Measurements from ENCODE around the gene PKLR.

PKLR gene

GRCh38 chr1:155285063-155285462 is 16.2 kb downstream of the PKLR start:
- no peak for DNase-seq (ENCODE audit: low read depth in 3 of 3)

GRCh38 chr1:155284476-155284875 is 16.8 kb downstream of the PKLR start:
- no peak for DNase-seq (ENCODE audit: low read depth in 3 of 3)

GRCh38 chr1:155282488-155283091 is 18.6 kb downstream of the PKLR start:
- no peak for DNase-seq (ENCODE audit: low read depth in 3 of 3)

GRCh38 chr1:155279268-155279667 is 22.0 kb downstream of the PKLR start:
- DNase-seq (ENCODE audit: low read depth in 3 of 3) = no peak

DNA sequence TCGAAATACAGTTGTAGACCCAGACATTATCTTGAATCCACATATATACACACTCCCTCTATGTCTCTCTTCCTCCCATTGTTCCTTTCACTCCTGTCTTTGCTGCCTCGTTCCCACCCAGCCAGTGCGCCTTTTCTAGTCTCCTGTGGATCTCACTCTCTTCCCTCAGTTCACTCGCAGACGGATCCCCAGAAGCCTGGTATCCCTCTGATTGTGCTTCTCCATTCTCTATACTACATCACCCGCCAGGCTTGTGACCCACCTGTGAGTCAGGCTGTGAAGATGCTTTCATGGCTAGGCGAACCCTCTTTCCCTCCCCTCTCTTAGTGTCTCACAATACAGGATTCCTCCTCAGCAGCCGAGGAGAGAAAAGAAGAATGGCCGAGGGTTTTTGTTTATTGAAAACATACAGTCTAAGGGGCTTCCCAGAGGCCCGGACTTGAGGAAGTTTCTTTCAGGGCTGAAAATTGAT is 22.5 kb downstream of the PKLR start:
- DNase-seq (ENCODE audit: low read depth in 3 of 3) = no peak

DNA sequence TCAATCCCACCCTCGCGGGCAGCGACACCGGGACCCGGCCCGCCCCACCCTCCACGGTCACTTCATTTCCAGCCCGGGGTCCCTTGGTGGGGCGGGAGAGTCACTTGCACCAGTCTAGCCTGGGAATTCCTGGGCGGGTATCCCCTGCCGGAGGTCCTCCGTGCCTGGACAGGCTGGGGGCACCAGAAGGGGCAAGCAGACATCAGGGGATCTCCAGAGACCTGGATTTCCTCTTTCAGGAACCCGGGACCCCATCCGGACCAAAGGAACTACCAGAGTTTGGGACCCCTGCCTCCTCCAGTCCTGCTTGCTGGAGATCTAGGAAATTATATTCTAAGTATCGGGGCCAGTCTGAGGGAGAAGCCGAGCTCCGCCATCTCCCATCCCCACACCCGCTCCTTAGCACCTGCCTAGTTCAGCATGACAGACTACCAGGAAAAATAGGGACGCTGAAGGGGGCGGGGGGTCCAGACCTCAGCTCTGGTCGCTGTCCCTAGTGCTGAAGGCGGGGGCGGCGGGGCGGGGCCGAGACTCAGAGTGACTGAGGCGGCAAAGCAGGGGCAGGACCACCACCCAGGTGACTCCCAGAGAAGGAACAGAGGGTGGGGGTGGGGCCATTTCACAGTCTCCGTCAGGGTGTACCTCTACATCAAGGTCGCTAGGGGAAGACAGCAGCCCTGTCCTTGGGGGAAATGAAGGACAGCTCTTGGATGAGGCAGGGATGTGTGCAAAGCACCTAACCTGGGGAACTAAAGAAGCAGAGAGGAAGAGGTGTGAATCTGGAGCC is 23.1 kb downstream of the PKLR start:
- DNase-seq (ENCODE audit: low read depth in 3 of 3) = peak; percentile 25 to 73 (median 47)

- DNase-seq (ENCODE audit: low read depth in 3 of 3) = peak; percentile 91 to 98 (median 93)
Measured at GRCh38 chr1:155277070-155277901, 24.0 kb downstream of the PKLR start, which contains the start of gene HCN3. Gene HCN3, plus strand, starts transcription at chr1:155277463. Its CDS starts 128 bp downstream, at chr1:155277591.

DNA sequence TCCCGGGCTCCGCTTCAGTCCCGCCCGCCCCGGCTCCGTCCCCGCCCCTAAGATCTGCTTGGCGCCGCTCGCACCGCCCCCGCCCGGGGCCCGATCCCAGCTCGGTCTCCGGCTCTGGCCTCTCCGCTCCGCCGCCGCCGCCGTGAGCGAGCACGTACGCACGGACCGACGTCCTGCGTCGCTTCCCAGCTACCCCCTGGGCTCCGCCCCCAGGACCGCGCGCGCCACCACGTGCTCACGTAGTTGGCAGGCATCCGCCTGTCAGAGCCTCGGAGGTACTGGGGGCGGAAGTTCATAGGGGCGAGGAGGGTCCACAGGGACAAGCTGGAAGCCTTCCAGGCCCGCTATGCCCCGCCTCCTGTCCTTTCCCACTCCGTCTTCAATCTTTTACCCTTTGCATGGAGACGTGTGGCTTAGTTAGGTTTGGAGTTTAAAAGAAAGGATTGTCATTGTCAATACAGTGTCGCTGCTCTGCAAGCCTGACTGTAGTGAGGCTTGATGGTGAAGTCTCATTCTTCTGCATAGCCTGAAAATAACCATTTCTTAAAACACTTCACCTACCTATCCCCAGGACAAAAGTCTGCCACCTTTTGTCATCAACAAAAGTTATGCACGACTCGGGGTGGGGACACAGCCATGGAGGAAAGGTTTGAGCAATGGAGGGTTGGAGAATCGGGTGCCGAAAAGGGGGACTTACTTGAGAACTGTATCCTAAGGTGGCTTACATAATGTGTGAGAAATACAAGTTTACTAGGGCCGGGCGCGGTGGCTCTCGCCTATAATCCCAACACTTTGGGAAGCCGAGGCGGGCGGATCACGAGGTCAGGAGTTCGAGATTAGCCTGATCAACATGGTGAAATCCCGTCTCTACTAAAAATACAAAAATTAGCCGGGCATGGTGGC is 27.6 kb downstream of the PKLR start, which contains the start of gene CLK2:
TSS of gene CLK2 (minus strand) at position 162 of the 903 bp plus-strand sequence. CDS start 2,527 bp downstream, outside the sequence.
- peak; percentile 91 to 98 (median 94) for DNase-seq (ENCODE audit: low read depth in 3 of 3)

- no peak for DNase-seq (ENCODE audit: low read depth in 3 of 3)
Measured at GRCh38 chr1:155272466-155273342, 28.5 kb downstream of the PKLR start.

DNA sequence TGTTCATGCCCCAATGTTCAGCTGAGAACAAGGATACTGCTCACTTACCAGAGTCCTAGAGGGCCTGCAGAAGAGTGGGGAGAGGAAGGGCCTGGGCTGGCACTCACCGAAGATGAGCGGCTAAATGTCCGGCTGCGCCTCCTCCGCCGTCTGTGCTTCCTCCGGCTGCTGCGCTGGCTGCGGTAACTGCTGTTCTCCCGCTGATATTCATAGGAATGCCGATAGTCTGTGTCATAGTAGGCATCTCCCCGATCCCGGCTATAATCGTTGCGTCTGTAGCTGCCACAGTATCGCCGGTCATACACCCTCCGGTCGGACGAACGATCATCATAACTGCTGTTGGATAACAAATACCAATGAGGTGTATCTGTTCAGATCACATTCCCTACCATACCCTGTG is 31.9 kb downstream of the PKLR start:
- no peak for DNase-seq (ENCODE audit: low read depth in 3 of 3)

GRCh38 chr1:155268630-155269029 is 32.6 kb downstream of the PKLR start:
- no peak for DNase-seq (ENCODE audit: low read depth in 3 of 3)

- no peak for DNase-seq (ENCODE audit: low read depth in 3 of 3)
Measured at GRCh38 chr1:155267373-155267772, 33.9 kb downstream of the PKLR start.

DNA sequence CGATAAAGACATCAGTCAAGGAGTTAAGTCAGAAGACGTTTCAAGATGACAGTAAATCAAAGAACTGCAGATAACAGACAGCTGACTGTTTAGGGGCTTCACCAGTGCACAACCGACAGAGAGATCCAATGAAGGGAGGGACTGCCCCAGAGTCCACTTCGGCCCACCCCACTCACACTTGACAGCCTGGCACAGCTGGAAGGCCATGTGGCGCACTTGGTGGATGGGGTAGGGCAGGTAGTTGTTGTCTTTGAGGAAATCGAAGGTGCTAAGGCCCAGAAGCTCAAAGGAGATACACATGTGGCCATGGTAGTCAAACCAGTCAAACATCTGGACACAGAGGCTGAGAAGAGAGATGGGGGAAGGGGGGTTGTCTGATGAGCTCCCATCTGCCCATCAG is 34.7 kb downstream of the PKLR start:
- DNase-seq (ENCODE audit: low read depth in 3 of 3) = no peak

- no peak for DNase-seq (ENCODE audit: low read depth in 3 of 3)
Measured at GRCh38 chr1:155263067-155263466, 38.2 kb downstream of the PKLR start.

- DNase-seq (ENCODE audit: low read depth in 3 of 3) = peak; percentile 77 to 86 (median 82)
Measured at GRCh38 chr1:155261852-155262673, 39.2 kb downstream of the PKLR start, which contains the start of gene SCAMP3. Gene SCAMP3, minus strand, starts transcription at chr1:155262360. Its CDS starts 209 bp downstream, at chr1:155262151.

DNA sequence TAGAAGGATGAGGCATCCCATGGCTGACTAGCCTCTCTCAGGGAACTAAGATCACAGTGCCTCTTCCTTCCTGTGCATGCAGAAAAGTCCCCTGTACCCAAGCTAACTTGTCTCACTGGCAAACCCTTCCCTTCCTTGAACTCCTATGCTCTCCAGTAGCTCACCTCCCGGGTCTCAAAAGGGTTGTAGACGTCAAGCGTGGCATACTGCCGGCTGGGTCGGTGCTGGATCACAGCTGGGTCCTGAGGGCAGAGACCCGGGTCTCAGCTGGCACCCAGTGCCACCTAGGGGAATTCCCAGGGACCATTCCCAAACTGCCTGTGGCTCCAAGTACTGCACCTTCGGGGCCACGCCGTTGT is 39.8 kb downstream of the PKLR start:
- DNase-seq (ENCODE audit: low read depth in 3 of 3) = no peak

GRCh38 chr1:155260276-155260675 is 41.0 kb downstream of the PKLR start:
- DNase-seq (ENCODE audit: low read depth in 3 of 3) = no peak

GRCh38 chr1:155256058-155256852 is 45.0 kb downstream of the PKLR start:
- no peak for DNase-seq (ENCODE audit: low read depth in 3 of 3)
